Mammary epithelial cell (primary cell): Measurements from ENCODE around the gene C17orf100.

ENCODE experiments used
- CTCF ChIP-seq, 2 donors: IDR thresholded peaks in 1 of 2; conservative IDR thresholded peaks in 1 of 2; 2 replicates each; pipeline ENCODE4 v1.5.1; 2011 to 2012; ENCODE audit warnings: inconsistent platforms in 2 of 2, low read length in 2 of 2, mild to moderate bottlenecking in 2 of 2, control low read depth in 1 of 2, low read depth in 1 of 2; ENCODE audit not compliant: insufficient read depth in 1 of 2; ENCODE audit errors: extremely low read depth in 1 of 2
- EZH2 ChIP-seq: IDR thresholded peaks from 2 replicates; pipeline ENCODE4 v1.6.1; 2012; ENCODE audit warnings: low read length, inconsistent platforms, borderline replicate concordance

GRCh38 chr17:6648181-6648580 is 3.4 kb upstream of the C17orf100 start:
- TF ChIP-seq CTCF (conservative IDR thresholded peaks at IDR 0.05 in 1 of 2, IDR thresholded peaks at IDR 0.05 in 1 of 2; ENCODE audit: extremely low read depth in 1 of 2, insufficient read depth in 1 of 2, low read depth in 1 of 2, low read length in 2 of 2), result peak; percentile 43 to 70
- no peak for TF ChIP-seq EZH2
